ENCODE results near the gene ZNF536.

The ZNF536 gene

GRCh38 chr19:30364866-30365800 lies 7.1 kb upstream of the ZNF536 start:
- no peak for DNase-seq

- DNase-seq = no peak
These were observed 5.9 kb upstream of the ZNF536 start for GRCh38 chr19:30366282-30366681.

DNA sequence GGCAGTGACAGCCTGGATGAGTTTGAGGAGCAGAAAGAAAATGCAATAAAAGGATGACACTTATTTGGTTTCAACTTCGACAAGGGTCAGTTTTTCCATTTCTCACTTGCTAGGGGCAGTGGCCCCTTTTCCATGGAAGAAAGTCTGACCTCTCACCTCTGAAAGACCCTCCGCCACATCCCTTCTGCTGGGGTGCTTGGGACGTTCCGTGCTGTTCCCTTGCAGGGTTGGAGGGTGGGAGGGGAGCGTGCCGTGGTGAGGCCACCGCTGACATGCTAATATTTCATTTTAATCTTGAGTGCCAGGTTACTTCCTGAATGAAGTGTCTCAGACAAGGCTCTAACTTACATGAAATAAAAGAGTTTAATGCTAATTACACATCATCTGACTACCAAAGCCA lies 5.2 kb upstream of the ZNF536 start:
- no peak for DNase-seq

GRCh38 chr19:30367421-30367820 lies 4.8 kb upstream of the ZNF536 start:
- DNase-seq = no peak

DNA sequence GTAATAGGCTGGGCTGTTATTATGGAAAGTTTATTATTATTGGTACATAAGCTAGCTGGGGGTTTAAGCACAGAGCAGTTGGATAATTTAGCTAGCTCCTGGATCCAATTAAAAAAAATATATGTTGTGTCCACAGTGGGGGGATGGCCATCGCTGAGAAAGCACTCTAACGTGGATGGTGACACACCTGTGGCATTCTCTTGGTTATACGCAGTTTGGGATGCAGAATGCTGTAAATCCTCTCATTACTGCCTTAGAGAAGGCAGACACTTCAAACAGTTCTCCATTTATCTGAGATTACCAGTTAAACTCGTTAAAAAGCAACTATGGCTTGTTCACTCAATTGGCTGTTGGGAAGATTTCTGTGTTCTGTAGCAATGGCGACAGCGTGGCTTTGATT lies 2.4 kb upstream of the ZNF536 start:
- DNase-seq = no peak

DNA sequence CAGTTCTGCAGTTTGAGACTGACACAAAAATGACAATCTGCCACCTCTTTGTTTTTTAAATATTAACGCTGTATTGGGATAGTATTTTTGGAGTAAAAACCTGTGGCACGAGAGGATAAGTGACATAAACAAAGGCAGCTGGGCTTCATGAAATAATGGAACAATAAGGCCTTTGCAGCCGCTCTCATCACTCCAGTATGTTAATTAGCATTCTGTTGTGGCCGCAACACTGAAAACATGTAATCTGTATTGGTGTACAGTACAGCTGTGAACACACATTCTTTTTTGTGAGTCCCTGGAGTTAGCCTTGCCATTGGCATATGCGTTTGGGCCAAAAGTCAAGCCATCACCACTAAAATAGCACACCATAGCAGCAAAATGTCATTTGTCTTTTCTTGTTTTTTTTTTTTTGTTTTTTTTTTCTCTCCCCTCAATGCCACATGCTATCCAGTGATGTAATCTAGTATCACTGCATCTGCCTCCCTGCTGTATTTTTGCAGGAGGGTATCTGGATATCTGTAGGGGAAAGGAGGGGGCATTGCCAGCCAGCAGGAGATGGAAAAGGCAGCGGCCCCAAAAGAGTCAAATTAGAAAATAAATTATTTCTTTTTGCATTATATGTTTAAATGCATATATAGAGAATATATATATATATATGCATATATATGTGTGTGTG lies 885 bp upstream of the ZNF536 start:
- DNase-seq = no peak

GRCh38 chr19:30373593-30373992 lies 1.4 kb downstream of the ZNF536 start:
- no peak for DNase-seq

DNA sequence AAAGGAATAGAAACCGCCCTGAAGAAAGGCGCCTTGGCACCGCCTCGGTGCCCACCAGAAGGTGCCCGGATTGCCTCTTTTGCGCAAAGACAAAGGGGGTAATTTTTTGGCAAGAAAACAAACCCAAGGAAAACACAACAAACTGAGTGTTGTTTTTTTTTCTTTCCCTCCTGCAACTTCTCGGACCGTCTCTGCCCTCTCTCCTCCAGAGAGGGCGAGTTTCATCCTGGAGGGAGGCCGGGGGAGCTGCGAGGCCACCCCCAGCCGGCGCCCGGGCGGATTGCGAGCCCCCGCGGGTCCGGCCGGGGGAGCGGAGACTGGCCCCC lies 2.3 kb downstream of the ZNF536 start:
- DNase-seq = no peak

GRCh38 chr19:30374865-30375552 lies 2.8 kb downstream of the ZNF536 start:
- no peak for DNase-seq

GRCh38 chr19:30375553-30376031 lies 3.4 kb downstream of the ZNF536 start:
- no peak for DNase-seq

DNA sequence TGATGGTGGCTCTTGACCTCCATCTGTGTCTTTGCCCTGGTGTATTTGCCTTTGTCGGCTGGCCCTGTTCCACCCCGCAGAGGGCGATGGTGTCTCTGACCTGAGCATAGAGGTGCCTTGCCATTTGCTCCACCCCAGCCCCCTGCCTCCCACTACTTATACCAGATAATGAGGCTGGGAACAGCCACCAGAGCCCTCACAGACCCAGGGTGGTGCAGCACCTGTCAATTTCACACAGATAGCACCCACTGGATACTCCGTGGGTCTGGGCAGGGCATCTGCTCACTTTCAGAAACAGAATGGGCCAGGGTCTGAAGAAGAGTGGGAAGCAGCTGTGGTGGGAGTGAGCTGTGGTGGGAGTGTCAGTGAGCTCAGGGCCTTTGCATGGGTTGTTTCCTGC lies 4.1 kb downstream of the ZNF536 start:
- no peak for DNase-seq

- DNase-seq = no peak
These were observed 4.7 kb downstream of the ZNF536 start for GRCh38 chr19:30376826-30377425.

DNA sequence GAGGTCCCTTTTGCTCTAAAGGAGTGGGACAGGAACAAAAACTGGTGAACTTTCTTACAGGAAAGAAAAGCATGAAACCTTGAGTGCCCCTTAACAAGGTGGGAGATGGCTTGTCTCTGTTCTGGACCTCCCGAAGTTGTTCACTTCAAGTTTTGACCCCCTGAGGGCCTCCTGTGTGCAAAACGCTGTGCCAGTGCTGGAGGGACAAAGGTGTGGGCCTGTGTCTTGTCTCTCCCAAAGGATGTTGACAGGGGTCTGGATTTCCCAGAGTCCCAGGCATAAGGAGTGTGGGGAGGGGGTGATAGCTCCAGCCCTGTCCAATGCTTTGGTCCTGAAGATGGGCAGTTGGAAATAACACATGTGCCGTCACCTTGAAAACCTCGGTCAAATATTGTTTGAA lies 6.5 kb downstream of the ZNF536 start:
- DNase-seq = no peak

- DNase-seq = no peak
These were observed 7.8 kb downstream of the ZNF536 start for GRCh38 chr19:30379841-30380610.

GRCh38 chr19:30381366-30381765 lies 9.2 kb downstream of the ZNF536 start:
- no peak for DNase-seq

GRCh38 chr19:30385174-30385573 lies 13.0 kb downstream of the ZNF536 start:
- DNase-seq = no peak

DNA sequence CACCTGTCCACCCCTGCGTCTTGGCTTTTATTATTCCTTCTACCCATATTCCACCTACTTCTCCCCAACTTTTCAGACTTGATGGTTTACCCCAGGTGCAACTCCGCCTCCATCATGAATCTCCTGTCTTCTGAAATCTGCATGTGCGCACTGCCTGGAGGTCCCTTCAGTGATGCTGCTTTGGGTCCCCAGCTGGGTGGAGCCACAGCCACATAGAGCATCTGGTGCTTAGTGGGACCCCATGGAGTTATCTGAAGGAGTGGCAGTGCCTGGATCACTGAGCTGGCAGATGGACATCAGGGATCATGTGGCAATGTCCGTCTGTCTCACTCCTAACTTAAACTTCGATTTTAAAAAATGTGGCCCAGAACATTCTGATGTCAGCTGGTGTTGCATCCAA lies 13.5 kb downstream of the ZNF536 start:
- DNase-seq = no peak

DNA sequence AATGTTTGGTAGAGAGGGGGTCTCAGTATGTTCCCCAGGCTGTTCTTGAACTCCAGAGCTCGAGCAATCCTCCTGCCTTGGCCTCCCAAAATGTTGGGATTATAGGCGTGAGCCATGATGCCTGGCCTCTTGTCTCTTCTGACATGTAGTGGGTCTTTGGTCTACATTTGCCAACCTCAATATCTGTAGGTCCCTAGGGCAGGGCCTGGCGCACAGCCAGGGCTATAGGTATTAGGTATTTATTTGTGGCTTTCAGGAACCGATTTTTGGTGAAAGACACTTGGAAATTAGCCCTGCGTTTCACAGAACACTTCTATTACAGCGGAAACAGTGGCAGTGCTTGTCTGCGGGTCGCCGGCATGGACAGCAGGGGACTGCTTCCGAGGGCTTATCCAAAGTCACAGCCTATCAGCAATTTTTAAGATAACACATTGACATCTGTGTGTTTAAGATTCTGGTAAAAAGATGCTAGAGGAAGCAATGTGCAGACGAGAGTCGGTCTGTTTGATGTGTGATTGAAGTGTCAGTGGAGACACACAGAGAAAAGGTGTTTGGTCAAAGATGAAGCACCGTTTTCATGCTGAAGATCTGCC lies 14.5 kb downstream of the ZNF536 start:
- DNase-seq = no peak

- no peak for DNase-seq
These were observed 15.3 kb downstream of the ZNF536 start for GRCh38 chr19:30387311-30388115.

DNA sequence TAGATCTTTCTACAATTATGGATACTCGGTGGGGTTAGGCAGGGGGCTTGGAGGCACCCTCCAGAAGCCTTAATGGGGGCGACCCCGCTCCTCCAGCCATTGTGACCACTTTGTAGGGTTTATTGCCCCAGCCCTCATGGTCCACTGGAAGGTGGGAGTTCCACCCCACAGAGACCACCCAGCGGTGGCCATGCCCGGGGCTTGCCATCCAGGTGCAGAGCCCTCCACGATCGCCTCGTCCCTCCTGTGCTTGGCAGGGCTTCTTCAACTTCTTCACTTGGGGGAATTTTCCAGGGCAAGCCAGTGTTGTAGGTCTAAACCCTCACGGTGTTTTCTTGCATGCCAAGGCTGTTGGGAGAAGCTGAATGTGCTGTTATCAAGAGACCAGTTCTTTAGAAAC lies 16.1 kb downstream of the ZNF536 start:
- DNase-seq = no peak

- no peak for DNase-seq
These were observed 16.6 kb downstream of the ZNF536 start for GRCh38 chr19:30388819-30389218.

Measured in CD4-positive, alpha-beta T cell treated with Interleukin-17A for 4 hours (primary cell).